Calu3 (cell line): ENCODE results near the gene ZNF462. TPM values are rescaled to one million over a fixed set of nuclear protein-coding genes. Genes with fewer than 3 reads are reported as not detected.

ENCODE experiments used
- BruUV-seq: library from RNA; stranded (reverse); fragments of 400-500 nt; replicated peaks from 2 replicates; lab custom pipeline; 2021; lab: Mats Ljungman, UMichigan
- CTCF ChIA-PET: fragments of 300-600 bp; sonication (Branson Sonifier 250); formaldehyde crosslinking; loops from one replicate; lab custom pipeline; 2022; ENCODE audit warnings: antibody characterized with exemption; lab: Charles Lee
- DNase-seq: peaks from one replicate; pipeline ENCODE4 v3.0.0; 2022
- H3K27ac Mint-ChIP-seq: one replicate; pipeline ENCODE4 v1.8.0; 2022; ENCODE audit warnings: mixed read lengths; ENCODE audit not compliant: unreplicated experiment
- H3K27me3 Mint-ChIP-seq: one replicate; pipeline ENCODE4 v1.8.0; 2022; ENCODE audit warnings: mixed read lengths; ENCODE audit not compliant: unreplicated experiment
- H3K36me3 Mint-ChIP-seq: one replicate; pipeline ENCODE4 v1.8.0; 2022; ENCODE audit warnings: mild to moderate bottlenecking, moderate library complexity, mixed read lengths; ENCODE audit not compliant: insufficient read depth, unreplicated experiment
- H3K4me1 Mint-ChIP-seq: one replicate; pipeline ENCODE4 v1.8.0; 2022; ENCODE audit warnings: mild to moderate bottlenecking, low read depth, mixed read lengths; ENCODE audit not compliant: unreplicated experiment
- H3K4me3 Mint-ChIP-seq: one replicate; pipeline ENCODE4 v1.8.0; 2022; ENCODE audit warnings: mild to moderate bottlenecking, low read depth, moderate library complexity, mixed read lengths; ENCODE audit not compliant: unreplicated experiment
- H3K9me3 Mint-ChIP-seq: one replicate; pipeline ENCODE4 v1.8.0; 2022; ENCODE audit warnings: low read depth, mixed read lengths; ENCODE audit not compliant: unreplicated experiment
- intact Hi-C: fragments of 100-400 bp; cut with micrococcal nuclease; formaldehyde crosslinking; loops from one replicate; pipeline ENCODE4 v1.10.0; 2022; ENCODE audit not compliant: unreplicated experiment
- total RNA-seq: library from RNA; stranded (reverse); gene quantifications from 2 replicates; pipeline ENCODE4 v1.2.3, GENCODE V29; 2022
- TF ChIP-seq, protein P1 (sequence below): fragments of 200-600 bp; IDR thresholded peaks from one replicate; pipeline ENCODE4 v1.8.0; 2022; ENCODE audit warnings: antibody characterized with exemption; ENCODE audit not compliant: unreplicated experiment

The ZNF462 gene
- total RNA-seq, 1 experiment from 2014 or later: 48.0 TPM

GRCh38 chr9:107024193-107024592 lies 161.2 kb downstream of the ZNF462 start:
- intact Hi-C loops: no loop called here
- Mint-ChIP-seq H3K4me1 (no peaks in the 10 kb centered on the region), H3K4me3 (no peak overlapping the region), H3K27me3 (no peaks in the 10 kb centered on the region), H3K27ac (no peak overlapping the region), H3K9me3 (no peaks in the 10 kb centered on the region), H3K36me3 (no peaks in the 10 kb centered on the region)
- CTCF ChIA-PET: no interaction called here
- DNase-seq: no peak
- no TSS peak for BruUV-seq
- TF ChIP-seq, protein P1, sequence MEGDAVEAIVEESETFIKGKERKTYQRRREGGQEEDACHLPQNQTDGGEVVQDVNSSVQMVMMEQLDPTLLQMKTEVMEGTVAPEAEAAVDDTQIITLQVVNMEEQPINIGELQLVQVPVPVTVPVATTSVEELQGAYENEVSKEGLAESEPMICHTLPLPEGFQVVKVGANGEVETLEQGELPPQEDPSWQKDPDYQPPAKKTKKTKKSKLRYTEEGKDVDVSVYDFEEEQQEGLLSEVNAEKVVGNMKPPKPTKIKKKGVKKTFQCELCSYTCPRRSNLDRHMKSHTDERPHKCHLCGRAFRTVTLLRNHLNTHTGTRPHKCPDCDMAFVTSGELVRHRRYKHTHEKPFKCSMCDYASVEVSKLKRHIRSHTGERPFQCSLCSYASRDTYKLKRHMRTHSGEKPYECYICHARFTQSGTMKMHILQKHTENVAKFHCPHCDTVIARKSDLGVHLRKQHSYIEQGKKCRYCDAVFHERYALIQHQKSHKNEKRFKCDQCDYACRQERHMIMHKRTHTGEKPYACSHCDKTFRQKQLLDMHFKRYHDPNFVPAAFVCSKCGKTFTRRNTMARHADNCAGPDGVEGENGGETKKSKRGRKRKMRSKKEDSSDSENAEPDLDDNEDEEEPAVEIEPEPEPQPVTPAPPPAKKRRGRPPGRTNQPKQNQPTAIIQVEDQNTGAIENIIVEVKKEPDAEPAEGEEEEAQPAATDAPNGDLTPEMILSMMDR: no peak

GRCh38 chr9:107025260-107026035 lies 162.5 kb downstream of the ZNF462 start:
- TF ChIP-seq, protein P1: no peak
- H3K27me3 Mint-ChIP-seq: no peaks in the 10 kb centered on the region
- no peaks in the 10 kb centered on the region for H3K9me3 Mint-ChIP-seq
- no peak for DNase-seq
- intact Hi-C loops: no loop called here
- H3K27ac Mint-ChIP-seq: no peak overlapping the region
- H3K4me1 Mint-ChIP-seq: no peaks in the 10 kb centered on the region
- no peaks in the 10 kb centered on the region for H3K36me3 Mint-ChIP-seq
- BruUV-seq: no TSS peak
- H3K4me3 Mint-ChIP-seq: no peak overlapping the region
- CTCF ChIA-PET: no interaction called here

DNA sequence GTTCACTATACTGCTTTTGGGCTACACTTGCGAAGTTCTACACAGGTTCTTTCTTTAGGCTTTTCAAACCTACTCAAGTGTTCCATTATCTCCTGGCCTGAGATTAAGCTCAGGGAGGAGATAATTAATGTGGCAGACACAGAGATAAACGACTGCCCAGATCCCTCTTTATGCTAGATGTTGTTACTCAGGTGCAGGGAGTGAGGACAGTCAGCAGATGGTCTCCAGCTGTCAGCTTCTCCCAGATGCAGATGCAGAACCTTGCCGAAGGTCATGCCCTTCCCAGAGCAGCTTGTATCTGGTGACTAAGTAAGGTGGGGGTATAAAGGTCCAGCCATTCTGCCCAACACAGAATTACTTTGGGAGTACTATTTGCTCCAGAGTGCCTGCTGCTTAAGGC lies 166.2 kb downstream of the ZNF462 start:
- H3K4me1 Mint-ChIP-seq: no peaks in the 10 kb centered on the region
- no TSS peak for BruUV-seq
- TF ChIP-seq, protein P1: no peak
- no peak overlapping the region for H3K4me3 Mint-ChIP-seq
- peaks cover 18% of the 10 kb centered on the region for H3K27me3 Mint-ChIP-seq
- CTCF ChIA-PET: no interaction called here
- no peaks in the 10 kb centered on the region for H3K9me3 Mint-ChIP-seq
- no peak overlapping the region for H3K27ac Mint-ChIP-seq
- DNase-seq: no peak
- H3K36me3 Mint-ChIP-seq: no peaks in the 10 kb centered on the region
- intact Hi-C loops: no loop called here

- intact Hi-C loops: no loop called here
- Mint-ChIP-seq H3K4me3 (no peak overlapping the region), H3K36me3 (no peaks in the 10 kb centered on the region), H3K4me1 (peaks cover 2% of the 10 kb centered on the region), H3K9me3 (no peaks in the 10 kb centered on the region), H3K27me3 (peaks cover 18% of the 10 kb centered on the region), H3K27ac (no peak overlapping the region)
- no TSS peak for BruUV-seq
- CTCF ChIA-PET: no interaction called here
- TF ChIP-seq, protein P1: no peak
- DNase-seq: no peak
Observed at GRCh38 chr9:107033966-107034365, 171.0 kb downstream of the ZNF462 start.
